Activated CD4-positive, alpha-beta T cell treated with anti-CD3 and anti-CD28 coated beads, Interleukin-2, amount 50 U/mL, for 16 hours (primary cell): ENCODE results near the gene GTF3C2.
"Not testable (repeated sequence)": the region's sequence is repeated elsewhere in the genome, so short reads cannot be mapped to it uniquely, and the experiment has no call there.

Experiments used
- DNase-seq: peaks from one replicate; pipeline ENCODE4 v3.0.0-alpha.2; 2020

GTF3C2 gene

DNA sequence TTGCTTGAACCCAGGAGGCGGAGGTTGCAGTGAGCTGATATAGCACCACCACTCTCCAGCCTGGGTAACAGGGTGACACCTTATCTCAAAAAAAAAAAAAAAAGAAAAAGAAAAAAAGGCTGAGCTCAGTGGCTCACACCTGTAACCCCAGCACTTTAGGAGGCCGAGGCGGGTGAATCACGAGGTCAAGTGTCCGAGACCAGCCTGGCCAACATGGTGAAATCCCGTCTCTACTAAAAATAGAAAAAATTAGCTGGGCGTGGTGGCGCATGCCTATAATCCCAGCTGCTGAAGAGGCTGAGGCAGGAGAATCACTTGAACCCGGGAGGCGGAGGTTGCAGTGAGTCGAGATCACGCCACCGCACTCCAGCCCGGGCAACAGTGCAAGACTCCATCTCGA lies 36.7 kb downstream of the GTF3C2 start:
- DNase-seq, result not testable (repeated sequence)

DNA sequence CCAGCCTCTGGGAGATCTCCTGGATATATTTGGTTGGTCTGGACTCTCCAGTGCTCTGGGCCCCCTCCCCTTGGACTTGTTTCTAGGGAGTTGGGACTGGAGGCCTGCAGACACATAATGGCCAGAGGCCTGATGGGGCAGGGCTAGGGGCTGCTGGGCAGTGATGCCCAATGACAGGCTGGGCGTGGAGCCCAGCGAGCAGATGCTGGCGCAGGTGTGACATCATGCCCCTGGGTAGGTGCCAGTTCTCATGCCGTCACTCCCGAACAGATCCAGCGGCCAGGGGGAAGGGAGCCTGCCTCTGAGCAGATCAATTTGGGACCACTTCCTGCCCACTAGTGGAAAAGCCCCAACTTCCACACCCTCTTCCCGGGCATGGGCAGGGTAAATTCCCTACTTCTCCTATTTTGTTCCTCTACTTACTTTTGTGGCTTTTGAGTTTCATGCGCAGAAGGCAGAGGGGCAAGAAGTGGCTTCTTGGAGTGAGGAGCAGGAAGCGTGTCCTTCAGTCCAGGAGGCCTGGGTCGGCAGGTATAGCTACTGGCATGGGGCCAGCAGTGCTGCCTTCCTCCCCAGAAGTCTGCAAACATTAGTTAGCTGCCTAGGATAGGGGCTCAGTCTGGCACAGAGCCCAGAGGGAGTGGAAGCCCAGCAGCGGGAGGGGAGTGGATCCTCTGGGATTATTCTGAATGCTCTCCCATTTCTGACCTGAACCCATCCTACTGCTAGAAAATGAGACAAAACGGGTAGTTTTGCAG lies 39.7 kb downstream of the GTF3C2 start:
- DNase-seq, result no peak

DNA sequence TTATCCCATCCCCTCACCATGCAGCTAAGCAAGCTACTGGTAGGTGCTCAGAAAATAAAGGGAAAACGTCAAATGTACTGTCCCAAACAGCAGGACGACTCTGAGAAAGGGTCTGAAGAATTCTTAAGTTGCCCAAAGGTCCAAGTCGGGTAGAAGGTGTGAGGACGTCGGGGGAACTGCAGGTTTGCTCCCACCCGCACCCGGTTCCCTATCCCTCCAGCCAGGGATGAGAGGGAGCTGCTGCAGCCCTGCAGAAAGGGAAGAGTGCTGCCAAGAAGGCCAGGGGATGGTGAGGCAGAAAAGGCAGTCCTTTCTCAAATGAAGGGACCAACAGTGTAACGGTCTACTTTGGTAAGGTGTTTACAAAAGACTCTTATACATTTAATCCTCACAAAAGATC lies 41.4 kb downstream of the GTF3C2 start:
- DNase-seq, result no peak

DNA sequence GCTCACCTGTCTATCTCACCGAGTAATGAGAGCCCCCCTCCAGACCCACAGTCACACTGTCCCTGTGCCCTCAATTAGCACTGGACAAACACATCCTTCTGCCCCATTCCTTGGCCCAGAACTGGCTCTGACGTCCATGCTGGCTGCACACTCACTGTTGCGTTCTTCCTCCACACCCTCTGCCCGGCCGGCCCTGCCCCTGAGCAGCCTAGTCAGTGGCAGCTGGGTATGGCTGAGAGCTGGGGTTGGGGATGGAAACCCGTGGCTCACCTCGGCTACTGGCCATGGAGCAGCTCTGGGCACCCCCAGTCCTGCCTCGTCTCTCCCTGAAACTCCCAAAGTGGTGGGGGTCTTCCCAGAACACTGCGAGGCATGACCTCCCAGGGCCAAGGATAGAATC lies 41.9 kb downstream of the GTF3C2 start:
- no peak for DNase-seq

DNA sequence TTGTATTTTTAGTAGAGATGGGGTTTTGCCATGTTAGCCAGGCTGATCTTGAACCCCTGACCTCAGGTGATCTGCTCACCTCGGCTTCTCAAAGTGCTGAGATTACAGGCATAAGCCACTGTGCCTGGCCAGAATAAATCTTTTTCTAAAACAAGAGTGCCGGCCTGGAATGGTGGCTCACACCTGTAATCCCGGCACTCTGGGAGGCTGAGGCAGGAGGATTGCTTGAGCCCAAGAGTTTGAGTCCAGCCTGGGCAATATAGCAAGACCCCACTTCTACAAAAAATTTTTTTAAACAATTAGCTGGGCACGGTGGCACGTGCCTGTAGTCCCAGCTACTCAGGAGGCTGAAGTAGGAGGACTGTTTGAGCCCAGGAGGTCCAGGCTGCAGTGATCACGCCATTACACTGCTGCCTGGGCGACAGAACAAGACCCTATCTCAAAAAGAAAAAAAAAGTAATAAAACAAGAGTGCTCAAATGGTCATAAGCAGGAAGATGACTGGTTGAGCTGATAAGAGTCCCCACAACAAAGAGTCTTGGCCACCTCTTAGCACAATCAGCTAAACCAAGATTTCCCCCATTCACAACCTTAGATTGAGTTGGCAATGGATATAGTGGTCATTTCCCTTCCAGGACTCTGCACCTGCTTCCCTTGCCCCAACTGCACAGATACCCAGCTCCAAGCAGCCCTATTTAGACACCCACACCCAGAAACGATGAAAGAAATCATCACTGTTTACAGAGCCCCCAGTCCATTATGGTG lies 42.5 kb downstream of the GTF3C2 start:
- no peak for DNase-seq

DNA sequence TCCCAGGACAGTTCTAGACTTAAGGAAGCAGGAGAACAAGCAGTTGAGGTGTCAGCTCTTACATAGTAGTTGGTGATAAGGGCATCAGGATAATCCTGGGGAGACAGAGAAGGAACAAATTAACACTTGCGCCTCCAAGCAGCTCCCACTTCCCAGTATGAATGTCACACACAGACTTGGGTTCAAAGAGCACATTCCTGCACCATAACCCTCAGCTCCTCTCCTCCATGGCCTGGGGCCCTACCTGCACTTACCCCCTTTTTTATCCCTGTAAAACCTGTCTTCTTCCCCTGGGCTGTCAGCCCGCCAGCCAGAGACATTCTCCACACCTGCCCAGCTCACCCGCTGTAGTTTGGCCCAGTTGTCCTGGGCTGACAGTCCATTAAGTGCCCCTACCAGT lies 44.4 kb downstream of the GTF3C2 start:
- DNase-seq, result no peak

DNA sequence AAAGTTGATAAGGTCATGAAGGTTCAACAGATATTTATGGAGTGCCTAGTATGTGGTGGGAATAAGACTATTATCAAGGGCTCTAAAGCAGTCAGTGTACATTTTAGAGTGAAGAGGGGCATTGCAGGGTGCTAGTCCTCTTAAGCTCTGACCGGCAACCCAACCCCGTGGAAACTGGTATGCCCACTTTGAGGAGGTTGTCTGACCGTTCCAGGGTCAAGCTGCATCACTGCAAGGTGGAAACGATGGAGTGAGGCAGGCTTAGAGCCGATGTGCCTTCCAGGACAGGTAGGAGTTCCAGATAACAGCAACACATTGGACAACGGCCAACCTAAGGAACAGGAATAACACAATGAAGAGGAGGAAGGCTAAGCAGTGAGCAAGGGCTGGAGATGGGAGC lies 46.9 kb downstream of the GTF3C2 start:
- no peak for DNase-seq

DNA sequence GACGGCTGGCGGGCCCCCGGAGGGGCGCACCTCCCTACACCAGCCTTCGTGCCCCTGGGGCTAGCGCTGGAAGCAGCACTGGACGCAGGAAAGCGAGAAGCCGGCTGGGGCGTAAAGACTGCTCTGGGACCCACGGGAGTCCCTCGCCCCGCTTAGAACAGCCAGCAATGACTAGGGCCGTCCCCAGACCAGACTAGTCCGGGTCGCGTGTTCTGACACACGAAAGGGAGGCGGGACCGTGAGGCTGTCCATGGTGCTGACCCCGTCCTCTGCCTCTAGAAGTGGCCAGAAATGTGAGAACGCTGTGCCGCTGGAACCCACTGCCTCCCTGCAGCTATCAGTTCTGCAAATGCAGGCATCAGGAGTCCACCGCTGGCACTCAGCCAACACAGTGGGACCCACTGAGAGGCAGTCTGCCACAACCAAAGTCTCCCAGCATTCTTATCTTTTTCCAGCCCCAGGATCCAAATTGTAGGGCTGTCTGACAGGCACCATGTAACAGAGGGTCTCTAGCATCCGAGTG lies 48.1 kb downstream of the GTF3C2 start, which contains the start of gene UCN:
Gene UCN, minus strand, starts transcription at position 87 of the 523 bp plus-strand sequence. CDS start 550 bp downstream, outside the sequence.
- DNase-seq, result no peak

DNA sequence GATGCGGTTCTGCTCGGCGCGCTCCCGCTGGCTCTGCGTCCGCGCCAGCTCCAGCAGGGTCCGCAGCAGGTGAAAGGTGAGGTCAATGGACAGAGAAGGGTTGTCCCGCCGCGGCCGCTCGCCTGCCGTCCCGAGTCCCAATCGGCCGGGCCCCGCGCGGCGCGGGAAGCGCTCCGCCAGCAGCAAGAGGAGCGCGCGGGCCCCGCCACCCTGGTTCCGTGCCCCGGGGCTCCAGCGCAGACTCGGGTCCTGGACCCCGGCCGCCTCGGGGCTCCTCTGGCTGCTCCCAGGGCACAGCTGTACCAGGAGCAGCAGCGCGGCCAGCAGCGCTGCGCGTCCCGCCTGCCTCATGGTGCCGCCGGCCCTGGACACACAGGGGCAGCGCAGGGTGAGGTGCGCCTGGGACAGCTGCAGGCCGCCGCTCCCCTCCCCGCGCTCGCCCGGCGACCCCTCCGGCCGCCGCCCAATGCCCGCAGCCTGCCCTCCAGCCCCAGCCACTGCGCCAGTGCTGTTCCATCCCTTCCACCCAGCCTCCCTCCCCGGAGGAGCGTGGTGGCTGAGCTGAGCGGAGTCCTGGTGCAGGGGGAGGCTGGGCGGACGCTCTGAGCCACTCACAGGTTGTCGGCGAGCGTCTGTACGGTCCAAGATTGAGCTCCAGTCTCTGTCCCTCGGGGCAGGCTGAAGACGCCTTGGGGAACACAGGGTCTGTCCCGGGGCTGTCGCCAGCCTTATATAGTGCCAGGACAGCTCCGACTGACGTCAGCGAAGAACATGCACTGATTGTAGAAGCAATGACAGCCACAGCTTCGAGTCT lies 48.8 kb downstream of the GTF3C2 start:
- DNase-seq, result no peak

DNA sequence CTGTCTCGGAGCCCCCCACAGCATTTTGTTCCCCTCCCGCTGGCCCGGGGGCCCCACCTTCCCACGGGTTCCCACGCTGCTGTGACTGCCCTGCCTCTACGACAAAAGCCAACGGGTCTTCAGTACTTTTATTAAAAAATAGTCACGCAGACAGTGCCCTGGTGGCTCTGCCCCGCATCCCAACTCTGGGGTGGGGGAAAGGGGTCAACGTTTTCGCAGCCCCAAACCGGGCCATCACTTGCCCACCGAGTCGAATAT lies 49.3 kb downstream of the GTF3C2 start:
- DNase-seq, result no peak

DNA sequence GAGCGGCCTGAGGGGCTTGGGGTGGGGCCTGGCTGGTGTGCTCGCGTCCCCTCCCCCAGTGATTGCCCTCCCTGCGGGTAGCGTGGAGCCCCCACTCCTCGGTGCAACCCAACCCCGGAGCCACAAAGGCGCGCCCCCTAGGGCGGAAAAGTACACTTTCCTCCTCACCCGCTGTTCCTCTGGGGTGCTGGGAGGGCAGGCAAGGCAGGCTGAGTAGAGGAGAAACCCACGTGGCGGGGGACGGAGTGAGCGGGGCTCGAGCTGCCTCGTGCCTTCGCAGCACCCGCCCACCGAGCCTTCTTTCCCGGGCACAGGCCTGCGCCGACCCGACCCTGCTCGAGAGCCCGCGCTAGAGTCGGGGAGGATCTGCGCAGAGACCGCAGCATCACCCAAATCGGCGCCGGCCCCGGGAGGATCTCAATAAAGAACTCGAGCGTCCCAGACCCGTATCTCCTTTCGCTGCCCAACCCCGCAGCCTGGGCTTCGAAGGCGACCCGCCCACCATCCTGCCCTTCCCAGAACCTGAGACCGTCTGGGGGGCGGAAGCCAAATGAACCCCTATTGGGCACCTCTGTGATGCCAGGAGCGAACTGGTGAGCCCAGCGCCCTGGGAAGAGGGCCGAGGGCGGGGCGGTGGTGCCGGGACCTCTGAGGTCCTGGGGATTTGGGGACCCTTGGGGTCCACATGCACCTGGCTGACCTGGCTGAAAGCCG lies 49.8 kb downstream of the GTF3C2 start:
- DNase-seq, result no peak

DNA sequence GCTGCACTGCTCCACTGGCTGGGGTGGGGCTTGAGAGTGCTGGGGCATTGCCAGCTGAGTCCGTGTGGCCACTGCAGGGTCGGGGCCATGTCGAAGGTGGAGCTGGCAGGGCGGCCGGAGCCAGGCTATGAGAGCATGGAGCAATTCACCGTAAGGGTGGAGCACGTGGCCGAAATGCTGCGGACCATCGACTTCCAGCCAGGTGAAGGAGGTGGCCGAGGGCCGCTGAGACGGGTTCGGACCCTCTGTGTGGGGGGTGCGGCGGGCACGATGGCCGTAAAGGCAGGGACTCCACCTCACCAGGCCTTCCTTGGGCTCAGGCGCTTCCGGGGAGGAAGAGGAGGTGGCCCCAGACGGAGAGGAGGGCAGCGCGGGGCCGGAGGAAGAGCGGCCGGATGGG lies 50.4 kb downstream of the GTF3C2 start:
- no peak for DNase-seq

DNA sequence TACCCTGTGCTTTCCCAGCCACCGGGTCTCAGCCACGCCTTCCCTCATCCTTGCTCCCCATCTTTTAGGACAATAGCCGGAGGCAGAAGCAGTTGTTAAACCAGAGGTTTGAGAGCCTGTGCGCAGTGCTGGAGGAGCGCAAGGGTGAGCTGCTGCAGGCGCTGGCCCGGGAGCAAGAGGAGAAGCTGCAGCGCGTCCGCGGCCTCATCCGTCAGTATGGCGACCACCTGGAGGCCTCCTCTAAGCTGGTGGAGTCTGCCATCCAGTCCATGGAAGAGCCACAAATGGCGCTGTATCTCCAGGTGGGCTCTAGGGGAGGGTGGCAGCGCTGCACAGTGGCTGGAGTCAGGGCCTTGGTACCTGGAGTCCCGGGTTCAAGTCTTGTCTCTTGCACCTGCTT lies 51.0 kb downstream of the GTF3C2 start:
- no peak for DNase-seq

DNA sequence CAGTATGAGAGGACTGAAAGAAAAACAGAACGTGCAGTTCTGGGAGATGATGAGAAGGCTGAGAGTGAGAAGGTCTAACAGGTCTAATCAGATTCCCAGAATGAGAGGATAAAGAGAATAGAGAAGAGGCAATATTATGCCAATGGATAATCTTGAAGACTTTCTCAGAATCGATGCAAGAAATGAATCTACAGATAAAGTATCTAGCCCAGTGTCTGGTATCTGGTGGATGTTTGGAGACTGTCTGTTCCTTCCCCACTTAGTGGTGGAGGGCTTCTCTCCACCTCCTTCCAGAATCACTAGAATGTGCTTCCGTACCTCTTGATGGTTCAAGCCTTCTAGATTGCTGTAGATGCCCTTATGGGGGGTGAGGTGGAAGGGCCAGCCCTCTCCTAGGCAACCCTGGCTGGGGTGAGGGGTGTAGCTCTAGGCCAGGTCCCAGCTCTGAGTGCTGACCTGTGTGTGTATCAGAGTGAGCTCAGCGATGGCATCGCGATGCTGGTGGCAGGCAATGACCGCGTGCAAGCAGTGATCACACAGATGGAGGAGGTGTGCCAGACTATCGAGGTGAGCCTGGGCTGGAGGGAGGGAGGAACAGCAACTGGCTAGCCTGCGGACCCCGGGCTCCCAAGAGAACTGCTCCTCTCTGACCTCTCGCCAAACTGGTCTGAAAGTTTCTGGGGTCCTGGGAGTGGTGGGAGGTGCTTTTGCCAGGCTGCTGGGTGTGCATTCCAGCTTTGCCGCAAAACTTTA lies 51.9 kb downstream of the GTF3C2 start:
- DNase-seq, result no peak

DNA sequence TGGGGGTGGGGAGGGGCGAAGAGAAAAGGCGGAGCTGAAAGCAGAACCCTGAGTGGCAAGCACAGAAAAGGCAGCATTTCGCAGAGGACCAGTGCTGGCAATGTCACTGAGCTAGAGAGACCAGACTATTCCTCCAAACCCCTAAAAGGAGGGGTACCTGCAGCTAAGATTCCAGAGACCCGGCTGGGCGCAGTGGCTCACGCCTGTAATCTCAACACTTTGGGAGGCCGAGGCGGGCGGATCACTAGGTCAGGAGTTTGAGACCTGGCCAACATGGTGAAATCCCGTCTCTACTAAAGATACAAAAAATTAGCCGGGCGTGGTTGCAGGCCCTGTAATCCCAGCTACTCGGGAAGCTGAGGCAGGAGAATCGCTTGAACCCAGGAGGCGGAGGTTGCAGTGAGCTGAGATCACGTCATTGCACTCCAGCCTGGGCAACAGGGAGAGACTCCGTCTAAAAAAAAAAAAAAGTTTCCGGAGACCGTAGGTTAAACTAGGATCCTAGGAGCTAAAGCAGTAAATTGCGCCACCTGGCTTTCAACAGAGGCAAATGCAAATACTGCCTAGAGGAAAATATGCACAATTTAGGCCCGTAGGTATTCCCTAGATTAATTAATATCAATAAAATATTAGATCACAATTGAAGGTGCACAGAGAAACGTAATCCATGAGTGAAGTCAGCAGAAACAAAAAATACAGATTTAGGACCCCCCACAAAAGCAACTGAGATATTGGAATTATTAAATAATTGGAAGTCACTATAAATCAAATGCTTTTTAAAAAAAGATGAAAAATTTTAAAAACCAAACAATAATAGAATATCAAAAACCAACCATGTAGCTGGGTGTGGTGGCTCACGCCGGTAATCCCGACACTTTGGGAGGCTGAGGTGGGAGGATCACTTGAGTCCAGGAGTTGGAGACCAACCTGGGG lies 53.2 kb downstream of the GTF3C2 start:
- peak; percentile 73 for DNase-seq

DNA sequence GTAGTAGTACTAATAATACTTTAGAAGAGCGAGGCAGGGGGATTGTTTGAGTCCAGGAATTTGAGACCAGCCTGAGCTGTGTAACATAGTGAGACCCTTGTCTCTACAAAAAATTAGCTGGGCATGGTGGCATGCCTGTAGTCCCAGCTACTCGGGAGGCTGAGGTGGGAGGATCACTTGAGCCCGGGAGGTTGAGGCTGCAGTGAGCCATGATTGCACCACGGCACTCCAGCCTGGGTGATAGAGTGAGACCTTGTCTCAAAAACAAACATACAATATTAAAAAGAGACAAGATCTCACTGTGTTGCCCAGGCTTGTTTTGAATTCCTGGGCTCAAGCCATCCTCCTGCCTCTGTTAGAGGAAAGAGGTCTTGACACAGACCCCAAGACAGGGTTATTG lies 56.0 kb downstream of the GTF3C2 start:
- DNase-seq, result not testable (repeated sequence)

DNA sequence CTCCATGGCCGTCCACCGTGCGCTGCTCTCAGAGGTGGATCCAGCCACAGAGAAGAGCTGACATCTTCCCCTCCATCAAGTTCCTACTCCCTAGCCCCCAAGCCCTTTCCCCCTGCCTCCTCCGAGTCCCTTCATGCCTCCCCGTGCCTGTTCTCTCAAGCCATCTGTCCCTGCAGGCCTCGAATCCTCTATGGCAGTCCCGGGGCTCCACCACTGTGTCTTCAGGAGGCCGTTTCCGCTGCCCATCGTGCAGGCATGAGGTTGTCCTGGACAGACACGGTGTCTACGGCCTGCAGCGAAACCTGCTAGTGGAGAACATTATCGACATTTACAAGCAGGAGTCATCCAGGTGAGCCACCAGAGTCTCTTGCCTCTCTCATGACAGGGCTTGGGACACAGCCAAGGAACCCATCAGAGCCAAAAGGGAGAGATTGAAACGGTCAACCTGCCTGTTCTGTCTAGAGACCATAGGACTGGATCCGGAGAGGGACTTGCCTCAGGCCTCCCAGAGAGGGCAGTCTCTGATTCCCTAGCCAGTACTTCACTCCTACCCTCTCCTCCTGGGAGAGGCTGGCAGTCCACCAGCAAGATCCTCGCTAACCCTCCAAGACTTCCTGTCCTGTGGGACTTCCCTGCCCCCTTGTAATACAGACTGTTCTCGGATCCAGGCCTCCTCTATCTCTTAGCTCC lies 58.0 kb downstream of the GTF3C2 start:
- no peak for DNase-seq

DNA sequence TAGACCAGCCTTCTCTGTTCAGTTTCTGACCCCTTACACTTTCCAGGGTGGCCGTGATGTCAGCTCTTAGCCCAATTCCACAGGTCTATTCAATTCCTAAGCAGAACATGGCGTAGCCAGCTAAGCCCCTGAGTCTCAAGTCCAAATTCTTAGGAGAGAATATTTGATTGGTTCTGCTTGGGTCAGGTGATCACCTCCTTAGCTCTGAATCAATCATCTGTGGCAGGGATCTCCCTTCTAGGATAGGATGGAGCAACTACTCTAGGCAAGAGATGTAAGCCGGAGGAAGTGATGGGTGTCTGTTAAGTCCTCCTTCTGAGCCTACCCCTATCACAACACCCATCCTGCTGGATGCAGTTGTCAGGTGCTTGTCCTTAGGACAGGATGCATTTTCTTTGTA lies 59.4 kb downstream of the GTF3C2 start:
- DNase-seq, result no peak

DNA sequence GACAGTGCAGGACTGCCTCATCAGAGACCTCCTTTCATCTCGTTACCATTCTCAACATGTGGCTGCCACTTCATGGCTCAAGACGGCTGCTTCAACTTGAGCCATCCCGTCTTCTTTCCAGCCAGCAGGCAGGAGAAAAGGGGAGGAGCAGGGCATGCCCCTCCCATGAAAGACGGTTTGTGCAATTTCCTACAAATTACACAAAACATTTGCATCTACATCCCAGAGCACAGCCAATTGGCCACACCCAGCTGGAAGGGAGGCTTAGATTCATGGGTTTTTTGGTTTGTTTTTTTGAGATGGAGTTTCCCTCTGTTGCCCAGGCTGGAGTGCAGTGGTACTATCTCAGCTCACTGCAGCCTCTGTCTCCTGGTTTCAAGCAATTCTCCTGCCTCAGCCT lies 60.1 kb downstream of the GTF3C2 start:
- no peak for DNase-seq

DNA sequence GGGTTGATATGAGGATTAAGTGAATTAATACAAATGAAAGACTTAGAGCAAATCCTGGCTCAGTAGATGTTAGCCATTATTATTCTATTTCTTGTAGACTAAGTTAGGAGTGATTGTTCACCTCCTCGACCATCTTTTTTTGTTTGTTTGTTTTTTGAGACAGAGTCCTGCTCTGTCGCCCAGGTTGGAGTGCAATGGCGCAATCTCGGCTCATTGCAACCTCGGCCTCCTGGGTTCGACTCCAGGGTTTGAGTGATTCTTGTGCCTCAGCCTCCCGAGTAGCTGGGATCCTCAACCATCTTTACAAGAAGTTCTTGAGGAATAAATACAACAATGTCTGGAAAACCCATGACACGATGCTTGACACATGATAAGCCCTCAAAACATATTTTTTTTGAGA lies 61.6 kb downstream of the GTF3C2 start:
- no peak for DNase-seq
